NCI-H2081 treated with DMSO at 0.1 percent for 48 hours (cell line): ENCODE results near the gene LRCH1.

Experiments used
- DNase-seq: peaks from one replicate; lab custom pipeline; 2025; lab: John Stamatoyannopoulos, UW

LRCH1 gene

DNA sequence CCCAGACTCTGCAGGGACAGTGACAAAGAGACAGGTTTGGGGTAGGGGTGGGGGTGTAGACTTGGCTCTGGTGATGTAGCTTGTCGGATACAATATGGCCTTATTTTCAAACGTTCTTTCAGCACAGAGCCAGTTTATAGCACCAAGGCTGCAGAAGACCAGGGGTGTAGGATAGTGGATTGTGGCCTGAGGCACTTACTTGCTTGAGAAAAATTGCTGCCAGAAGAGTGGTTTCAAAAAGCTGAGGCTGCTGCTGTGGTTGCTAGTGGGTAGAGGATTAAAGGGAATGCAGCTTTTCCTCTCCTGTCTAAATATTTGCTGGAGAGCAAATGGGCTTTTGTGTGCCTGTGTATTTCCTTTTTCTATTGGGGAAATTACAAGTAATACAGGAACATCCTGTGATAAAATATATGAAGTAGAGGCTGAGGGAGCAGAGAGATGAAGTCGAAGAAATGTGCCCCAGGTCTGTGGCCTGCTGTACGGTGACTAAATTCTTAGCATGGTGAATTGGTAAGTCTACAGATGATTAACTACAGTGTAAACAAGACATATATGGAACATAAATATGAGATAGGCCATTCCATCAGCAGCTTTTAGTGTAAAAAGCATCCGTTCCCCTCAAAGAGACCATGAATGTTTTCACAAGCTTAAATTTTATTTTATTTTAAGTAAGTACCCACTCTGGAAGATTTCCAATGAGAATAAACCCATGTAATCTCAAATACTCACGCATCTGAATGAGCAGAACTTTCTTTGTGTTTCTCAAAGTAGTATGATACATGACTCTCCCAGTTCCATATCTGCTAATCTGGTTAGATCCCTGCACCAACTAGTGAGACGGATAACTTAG, 112.9 kb downstream of the LRCH1 start:
- DNase-seq: no peak

DNA sequence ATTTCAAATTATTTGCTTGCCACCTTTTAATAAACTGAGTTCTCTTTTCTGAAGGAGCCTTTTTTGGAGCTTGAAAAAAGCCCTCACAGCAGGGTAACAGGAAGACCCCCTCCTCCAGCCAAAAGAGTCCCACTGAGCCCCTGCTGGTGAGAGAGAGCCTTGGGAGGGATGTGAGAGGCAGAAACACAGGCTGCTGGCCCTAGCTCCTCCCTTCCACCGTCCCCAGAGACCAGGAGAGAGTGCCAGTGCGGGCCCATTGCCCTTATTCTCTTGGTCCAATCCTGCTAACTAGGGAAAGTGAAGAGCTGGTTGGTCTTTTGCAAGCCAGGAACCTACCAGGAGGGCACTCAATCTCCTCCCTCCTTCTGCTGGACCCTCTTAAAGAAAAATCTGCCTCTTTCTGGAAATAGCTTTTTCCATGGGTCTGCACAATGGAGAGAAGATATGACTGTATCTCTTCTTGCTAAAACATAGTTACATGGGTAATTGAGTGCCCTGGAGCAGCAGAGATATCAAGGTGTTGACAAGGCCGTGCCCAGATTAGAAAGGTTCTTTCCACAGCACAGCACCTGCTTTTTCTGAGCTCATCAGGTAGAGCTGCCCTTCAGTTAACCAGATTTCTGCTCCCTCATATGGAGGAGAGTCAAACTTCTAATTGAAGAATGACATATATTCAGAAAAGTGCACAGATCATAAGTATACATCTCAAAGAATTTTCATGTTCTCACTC, 113.9 kb downstream of the LRCH1 start:
- DNase-seq: peak; percentile 37

DNA sequence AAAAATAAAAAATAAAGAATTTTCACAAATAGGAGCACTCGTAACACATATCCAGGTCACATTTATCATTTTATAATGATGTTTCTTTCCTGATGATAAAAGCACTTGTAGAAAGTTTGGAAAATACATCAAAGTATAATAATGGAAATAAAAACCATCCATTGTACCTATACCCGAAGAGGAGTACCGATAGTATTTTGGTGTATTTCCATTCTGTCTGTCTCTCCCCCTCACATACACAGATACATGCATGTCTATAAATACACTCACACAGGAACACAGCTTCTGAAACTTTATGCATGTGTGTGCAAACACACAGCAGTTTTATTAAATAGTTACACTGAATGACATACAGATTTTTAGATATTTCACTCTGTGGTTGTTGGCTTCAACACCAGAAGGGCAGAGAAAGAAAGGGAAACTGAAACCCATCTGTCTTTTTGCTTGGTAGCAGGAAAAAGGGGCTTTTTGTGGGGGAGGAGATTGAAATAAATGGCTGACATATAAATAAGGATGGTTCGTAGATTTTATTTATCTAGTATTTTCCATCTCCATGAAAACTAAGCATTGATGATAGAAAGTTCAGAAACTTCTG, 114.8 kb downstream of the LRCH1 start:
- DNase-seq: no peak

DNA sequence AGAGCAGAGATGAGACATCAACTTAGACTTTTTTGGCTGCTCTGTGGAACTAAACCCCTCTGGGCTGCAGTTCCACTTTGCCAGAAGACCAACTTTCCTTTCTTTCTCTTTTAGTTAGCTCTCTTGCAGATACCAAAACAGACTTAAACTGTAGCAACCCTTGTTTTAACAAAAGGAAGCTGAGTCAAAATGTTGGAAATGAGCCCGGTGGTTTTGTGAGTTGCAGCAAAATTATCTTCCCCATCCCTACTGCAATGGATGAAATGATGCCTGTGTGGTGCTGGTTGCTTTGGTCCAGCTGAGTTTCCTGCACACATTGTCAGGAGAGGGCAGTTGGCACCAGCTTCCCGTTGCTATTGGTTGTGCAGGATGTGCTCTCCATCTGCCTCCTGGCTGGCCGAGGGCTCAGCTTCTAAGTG, 115.3 kb downstream of the LRCH1 start:
- no peak for DNase-seq

DNA sequence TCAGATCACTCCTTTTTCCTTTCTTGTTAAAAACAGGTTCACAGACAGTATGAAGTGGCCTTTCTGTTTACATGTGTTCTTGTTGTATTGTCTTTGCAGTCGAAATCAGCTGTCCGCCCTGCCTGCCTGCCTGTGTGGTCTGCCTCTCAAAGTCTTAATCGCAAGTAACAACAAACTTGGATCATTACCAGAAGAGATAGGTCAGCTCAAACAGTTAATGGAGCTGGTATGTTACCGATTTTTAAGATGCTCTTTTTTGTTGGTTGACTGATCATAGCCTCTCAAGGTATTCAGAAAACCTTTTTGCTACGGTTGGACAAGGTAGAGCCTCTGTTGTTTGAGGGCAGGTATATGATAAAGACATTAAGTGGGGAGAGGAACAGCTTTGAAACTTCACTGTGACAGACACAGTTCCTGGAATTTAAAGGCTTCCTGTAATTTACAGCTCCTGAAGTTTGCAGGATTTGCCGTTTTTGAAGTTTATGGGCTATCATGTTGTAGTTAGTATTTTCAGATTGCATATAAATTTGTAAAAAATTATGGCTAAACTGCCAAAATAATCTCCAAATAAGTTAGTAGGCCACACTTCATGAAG, 116.1 kb downstream of the LRCH1 start:
- no peak for DNase-seq

DNA sequence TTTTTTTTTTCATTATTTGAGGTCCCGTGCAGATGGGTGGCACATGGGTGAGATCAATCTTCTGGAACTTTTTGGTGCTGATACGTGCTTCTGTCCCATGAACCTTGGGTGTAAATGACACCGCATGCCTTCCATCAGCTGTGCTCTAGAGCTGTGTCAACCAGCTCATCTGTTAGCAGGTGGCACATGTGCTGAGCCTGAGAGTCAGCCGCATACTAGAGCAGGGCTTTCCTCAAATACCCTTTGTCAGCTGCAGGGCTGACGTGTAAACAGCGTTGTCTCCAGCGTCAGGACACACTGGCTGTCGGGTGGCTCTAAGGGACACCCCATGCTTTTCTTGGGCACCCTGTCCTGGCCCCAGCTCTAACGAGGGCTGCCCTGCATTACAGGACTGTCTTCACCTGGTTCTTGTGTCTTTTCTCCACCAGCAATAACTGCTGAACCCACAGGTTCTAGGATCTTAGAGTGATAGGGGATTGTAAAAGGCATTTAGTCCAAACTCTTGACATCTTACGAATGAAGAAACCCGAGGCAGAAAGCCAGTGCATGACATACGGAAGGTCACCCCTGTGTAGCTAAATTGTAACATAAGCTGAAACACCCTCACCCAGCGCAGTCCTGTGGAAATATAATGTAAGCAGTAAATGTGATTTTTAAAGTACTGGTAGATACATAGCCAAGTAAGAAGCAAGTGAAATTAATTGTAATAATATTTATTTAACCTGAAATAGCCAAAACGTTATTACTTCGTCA, 119.5 kb downstream of the LRCH1 start:
- no peak for DNase-seq

DNA sequence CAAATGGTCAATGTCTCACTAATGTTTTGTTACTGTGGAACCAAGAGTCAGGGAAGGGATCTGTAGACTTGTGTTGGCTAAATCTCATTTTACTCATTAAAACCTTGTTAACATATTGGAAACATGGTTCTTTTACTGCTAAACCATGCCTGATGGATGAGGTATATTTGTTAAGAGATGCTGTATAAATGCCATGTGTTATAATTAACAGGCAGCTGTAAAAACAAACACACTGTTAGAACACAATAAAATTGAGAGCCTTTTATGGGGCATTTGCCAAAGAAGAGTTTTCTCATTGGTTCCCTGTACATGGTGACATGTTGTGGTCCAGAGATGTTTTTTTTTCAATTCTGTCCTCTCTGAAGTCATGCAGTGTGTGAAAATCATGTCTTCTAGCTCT, 122.0 kb downstream of the LRCH1 start:
- peak; percentile 96 for DNase-seq

DNA sequence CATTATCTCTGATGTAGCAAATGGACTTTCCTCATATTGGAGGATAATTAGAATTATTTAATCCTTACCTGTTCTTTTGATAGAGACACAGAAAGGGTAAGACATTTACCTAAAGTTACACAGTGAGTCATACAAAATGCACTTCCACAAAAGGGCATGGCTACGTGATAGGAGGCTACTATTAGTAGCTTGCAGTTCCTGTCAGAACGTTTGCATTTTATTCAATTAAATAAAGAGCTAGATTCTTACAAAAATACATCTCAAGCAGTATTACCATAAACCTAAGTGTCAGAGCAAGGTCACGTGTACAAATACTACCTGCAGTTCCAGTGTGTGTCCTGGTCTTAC, 123.4 kb downstream of the LRCH1 start:
- DNase-seq: no peak

DNA sequence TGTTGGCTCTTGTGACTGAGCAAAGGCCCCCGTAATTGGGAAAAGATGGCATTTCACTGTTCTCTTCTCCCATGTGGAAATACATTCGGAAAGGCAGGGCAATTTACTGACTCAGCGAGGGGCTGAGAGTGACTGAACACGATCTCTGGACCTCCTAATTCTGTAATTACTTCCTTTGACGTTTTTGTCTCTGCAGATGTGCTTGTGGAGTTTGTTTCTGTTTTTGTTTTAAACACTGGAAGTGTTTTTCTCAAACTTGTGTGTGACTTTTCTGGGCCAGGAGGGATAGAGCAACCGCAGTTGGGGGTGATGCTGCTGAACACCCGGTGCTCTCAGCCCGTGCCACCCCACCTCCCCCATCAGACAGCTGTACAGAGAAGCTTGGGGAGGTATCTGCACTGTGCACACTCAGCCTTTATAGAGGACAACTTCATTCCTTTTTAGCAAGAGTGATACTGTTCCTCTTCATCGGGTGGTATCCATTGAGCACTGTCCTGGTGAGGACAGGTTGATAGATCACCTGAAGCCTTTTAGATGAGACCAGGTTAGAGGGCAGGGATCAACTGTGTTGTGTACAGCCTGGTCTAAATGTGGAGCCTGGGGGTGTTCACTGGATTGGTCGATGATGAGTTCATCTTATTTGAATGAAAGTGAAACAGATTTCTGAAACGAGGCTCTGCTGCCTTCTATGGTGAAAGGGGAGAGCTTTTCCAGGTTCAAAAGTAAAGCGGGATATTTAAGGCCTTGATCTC, 126.6 kb downstream of the LRCH1 start:
- no peak for DNase-seq

DNA sequence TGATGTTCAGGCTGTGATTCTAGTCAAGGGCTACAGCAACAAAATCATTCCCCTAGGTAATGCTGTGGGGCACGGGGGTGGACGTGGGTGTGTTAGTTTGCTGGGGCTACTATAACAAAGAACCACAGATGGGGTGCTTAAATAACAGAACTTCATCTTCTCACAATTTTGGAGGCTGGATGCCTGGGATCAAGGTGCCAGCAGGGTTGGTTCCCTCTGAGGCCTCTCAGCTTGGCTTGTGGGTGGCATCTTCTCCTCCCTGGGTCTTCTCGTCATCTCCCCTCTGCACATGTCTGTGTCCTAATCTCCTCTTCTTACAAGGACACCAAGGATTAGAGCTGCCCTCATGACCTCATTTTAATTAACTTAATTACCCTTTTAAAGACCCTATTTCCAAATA, 129.0 kb downstream of the LRCH1 start:
- DNase-seq: no peak

DNA sequence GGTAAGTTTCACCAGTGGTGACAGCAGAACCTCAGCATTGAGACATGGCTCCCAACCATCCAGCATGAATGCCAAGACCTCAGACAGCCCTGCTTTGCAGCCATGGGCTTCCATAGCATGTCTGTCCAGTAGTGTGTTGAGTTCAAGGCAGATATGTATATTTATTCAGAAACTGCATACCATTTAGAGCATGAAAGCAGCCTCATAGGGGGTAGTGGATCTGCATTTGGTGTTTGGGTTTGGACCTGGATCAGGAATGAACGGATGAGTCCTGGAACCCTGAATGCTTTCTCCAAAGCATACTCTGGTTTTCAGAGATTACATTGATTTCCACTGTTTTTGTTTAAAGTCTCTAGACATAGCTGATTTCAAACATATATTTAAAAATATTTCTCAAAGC, 129.7 kb downstream of the LRCH1 start:
- DNase-seq: no peak

DNA sequence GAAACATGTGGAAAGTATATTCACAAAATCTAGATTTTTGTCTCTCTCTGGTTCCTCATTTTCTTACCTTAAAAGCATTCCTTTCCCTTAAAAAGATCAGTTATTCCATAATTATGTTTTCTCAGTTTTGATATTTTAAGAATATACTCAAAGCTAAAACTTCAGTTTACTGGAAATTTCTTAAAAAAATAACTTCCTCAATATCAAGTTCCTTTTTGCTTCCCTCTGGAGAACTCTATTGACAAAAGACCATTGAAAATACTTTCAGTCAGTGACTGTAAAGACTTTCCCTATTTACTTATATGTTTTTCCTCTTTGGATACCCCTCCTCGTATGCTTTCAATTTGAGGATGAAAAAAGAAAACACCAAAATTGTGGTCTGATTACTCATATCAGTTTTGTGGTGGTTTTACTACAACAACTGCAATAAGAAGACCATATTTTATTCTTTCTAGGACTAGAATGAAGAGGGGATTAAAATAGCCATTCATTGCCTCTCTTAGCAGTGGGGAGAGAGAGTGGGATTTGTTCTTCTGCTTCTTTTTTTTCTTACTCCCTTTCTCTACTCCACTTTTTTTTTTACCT, 130.8 kb downstream of the LRCH1 start:
- no peak for DNase-seq

DNA sequence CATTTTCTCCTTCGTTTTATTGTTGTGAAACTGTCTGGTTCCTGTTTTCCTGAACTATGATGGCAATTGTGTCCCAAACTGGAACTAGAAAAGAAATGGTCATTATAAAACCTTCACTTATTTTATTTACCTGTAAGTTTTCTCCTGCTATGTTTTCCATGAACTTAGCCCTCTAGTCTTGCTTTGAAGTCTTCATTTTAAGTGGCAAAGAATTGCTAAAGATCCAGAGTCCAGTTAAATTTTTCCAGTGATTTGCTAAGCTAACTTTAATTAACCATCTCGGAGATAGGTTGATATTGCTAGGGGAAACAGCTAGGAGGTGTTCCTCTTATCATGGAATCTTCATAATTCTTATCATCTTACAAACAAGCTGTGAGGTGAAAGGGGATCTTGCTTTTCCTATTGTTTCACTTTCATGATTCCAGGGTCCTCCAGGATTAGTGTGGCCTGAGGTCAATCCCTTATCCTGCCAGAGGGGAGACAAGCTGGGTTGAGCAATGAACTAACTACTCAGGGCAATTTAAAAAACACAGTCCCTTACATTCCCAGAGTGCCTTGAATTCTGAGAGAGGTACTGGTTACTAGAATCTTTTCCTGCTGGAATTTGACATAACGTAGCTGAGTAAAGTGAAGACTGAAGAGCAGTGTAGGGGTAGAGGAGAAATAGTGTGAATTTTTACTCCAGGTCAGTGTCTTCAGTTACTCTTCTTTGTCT, 131.5 kb downstream of the LRCH1 start:
- DNase-seq: no peak

DNA sequence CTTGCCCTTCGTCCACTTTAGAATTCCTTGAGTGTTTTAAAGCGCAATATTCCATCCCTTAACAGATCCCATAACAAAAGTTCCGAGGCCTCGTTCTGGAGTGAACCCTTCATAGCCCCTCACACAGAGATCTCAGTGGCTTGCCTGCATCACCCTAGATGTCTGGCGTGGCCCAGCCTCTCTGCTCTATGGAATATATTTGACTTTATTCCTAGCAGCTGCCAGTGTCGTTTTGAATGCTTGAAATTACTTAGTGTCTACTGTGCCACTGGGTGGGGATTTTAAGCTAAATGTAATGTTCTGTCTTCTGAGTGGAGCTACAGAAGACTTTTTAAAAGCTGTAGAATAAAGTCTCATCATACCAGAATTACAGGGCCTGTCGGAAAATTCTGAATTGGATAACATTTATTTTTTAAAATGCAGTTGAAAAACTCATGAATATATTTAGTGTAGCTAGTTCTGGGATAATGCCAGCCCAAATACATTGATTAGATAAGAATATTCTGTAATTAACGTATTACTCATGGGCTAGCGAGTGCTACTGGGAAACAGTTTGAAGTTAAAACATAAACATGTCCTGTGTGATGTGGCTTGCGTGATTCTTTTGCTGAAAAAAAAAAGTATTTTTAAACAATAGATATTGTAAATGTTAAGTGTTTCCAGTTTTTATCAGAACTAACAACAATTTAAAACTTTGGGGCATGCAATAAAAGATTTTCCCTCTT, 132.2 kb downstream of the LRCH1 start:
- DNase-seq: no peak

DNA sequence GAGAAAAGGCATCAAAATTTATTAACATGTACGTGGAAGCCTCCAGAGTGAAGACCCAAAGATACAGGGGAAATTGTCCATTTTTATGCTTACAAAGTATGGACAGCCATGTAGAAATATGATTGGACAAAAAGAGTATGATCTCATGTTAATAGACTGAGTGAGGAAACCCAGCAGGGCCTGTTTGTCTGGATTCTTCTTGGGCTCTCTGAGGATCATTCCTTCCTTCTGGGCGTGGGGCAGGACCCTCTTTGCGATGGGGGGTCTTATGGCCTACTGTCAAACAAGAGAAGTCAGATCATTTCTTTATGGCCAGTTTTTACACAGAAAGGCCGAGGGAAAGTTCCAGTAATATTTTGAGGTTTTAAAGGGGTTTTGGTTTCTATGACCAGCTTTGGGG, 133.2 kb downstream of the LRCH1 start:
- no peak for DNase-seq

DNA sequence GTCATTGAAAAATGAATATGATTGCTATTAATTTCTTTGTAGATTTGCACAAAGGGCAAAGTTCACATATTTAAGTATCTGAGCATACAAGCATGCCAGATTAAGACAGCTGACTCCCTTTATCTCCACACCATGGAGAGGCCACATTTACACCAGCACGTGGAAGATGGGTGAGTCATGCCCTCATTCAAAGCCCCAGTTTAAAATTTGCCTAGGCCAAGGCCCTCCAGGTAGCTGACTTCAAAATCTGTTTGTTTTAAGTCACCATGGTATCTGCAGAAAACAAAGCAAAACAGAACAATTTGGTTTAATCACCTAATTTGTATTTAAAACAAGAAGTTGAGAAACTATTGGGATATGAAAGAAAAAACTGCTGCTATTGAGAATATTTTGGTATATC, 134.8 kb downstream of the LRCH1 start:
- no peak for DNase-seq

DNA sequence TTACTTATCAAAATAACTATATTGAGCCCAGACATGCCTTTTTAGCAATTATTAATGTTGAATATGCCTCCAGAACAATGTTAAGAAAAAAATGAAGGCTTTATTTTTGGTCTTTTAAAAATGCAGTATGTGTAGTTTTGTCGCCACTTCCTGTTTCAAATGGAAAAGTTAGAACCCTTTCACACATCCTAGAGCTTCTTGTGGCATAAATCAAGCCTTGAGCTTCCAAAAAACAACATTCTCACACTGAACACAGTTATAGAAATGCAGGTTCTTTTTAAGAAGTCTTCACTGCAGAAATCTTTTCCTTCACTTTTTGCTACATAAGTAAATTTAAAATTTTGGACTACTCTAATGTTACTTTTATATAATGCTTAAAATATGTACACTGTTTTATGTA, 135.3 kb downstream of the LRCH1 start:
- no peak for DNase-seq

DNA sequence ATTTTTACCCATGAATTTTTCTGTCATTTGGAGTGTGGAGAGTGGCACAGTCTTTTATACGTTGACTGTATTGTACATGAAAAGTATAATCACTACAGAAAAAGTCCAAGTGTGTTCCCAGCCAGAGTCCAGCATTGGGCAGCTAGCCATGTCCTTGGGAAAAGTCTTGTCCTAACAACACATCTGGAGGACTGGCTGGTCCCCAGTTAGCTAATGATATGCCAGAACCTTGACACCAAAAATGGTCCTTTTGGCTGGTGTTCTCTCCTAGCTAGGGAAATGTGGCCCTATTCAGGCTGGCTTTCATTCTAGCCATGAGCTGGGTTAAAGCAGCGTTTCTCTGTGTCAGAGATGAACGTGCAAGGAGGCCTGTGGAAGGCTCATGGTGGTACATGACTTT, 145.0 kb downstream of the LRCH1 start:
- no peak for DNase-seq

DNA sequence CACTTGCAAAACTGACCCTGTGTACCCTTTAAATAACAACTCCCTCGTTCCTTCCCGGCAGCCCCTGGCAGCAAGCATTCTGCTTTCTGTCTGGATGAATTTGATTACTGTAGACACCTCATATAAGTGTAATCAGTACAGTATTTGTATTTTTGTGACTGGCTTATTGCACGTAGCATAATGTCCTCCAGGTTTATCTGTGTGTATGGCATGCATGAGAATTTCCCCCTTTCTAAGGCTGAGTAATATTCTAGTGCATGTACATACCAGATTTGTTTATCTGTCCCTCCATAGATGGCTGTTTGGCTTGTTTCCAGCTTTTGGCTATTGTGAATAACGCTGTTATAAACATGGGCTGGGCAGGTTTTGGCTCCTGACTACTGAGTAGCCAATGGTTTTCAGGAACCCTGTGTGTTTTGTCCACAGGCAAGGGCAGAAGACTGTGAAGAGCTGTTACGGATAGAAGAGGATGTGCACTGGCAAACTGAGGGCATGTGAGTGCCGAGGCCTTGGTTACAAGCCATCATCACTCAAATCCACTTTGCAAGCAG, 146.0 kb downstream of the LRCH1 start:
- no peak for DNase-seq
